HUES64 (cell line): ENCODE results near the gene ACBD5.

Source experiments
- H3K27ac ChIP-seq: 2 replicates; pipeline ENCODE4 v1.7.0; 2013; ENCODE audit warnings: low read depth, low read length, inconsistent platforms
- H3K27me3 ChIP-seq: 2 replicates; pipeline ENCODE4 v1.6.1; 2013; ENCODE audit warnings: mild to moderate bottlenecking, low read length; ENCODE audit not compliant: insufficient read depth
- H3K36me3 ChIP-seq: 2 replicates; pipeline ENCODE4 v1.6.1; 2013; ENCODE audit warnings: mild to moderate bottlenecking, low read length; ENCODE audit not compliant: insufficient read depth
- H3K4me1 ChIP-seq: 2 replicates; pipeline ENCODE4 v1.6.1; 2013; ENCODE audit warnings: mild to moderate bottlenecking, low read length, moderate library complexity; ENCODE audit not compliant: insufficient read depth
- H3K4me3 ChIP-seq: 2 replicates; pipeline ENCODE4 v1.5.1; 2013; ENCODE audit warnings: mild to moderate bottlenecking, low read length, moderate library complexity
- H3K9ac ChIP-seq: 2 replicates; pipeline ENCODE4 v1.6.1; 2013; ENCODE audit warnings: mild to moderate bottlenecking, low read depth, low read length
- H3K9me3 ChIP-seq: 2 replicates; pipeline ENCODE4 v1.6.1; 2013; ENCODE audit warnings: low read depth, low read length; ENCODE audit not compliant: insufficient read depth
- WGBS: fragments of 150-250, 120-280 bp; methylation state at CpG from one replicate; pipeline ENCODE4 v1.1.7; 2013; ENCODE audit warnings: missing lambda C conversion rate; 5-methylcytosine and 5-hydroxymethylcytosine counted together

Gene ACBD5

GRCh38 chr10:27152687-27153086 lies 87.9 kb downstream of the ACBD5 start:
- Histone ChIP-seq H3K27me3 (no peaks in the 10 kb centered on the region), H3K36me3 (peaks cover 25% of the 10 kb centered on the region), H3K4me1 (peaks cover 14% of the 10 kb centered on the region), H3K9ac (peak overlapping the region; percentile 92; the same call in 1 of the 2 replicates), H3K27ac (no peak overlapping the region), H3K4me3 (peak overlapping the region; percentile 92), H3K9me3 (no peaks in the 10 kb centered on the region)

- WGBS: 100% methylated on average over 1 of the region's 1 CpG
- Histone ChIP-seq H3K4me3 (no peak overlapping the region), H3K27me3 (no peaks in the 10 kb centered on the region), H3K9me3 (no peaks in the 10 kb centered on the region), H3K27ac (no peak overlapping the region), H3K36me3 (peaks cover 45% of the 10 kb centered on the region), H3K9ac (no peak overlapping the region), H3K4me1 (peaks cover 18% of the 10 kb centered on the region)
These were observed 90.3 kb downstream of the ACBD5 start for GRCh38 chr10:27150261-27150660.

GRCh38 chr10:27147701-27148100 lies 92.9 kb downstream of the ACBD5 start:
- Histone ChIP-seq H3K27me3 (no peaks in the 10 kb centered on the region), H3K4me3 (no peak overlapping the region), H3K27ac (no peak overlapping the region), H3K9ac (no peak overlapping the region), H3K4me1 (peaks cover 17% of the 10 kb centered on the region), H3K9me3 (no peaks in the 10 kb centered on the region), H3K36me3 (peaks cover 70% of the 10 kb centered on the region)
- 95% methylated on average over 5 of the region's 5 CpGs for WGBS

GRCh38 chr10:27145937-27146336 lies 94.7 kb downstream of the ACBD5 start:
- Histone ChIP-seq H3K27me3 (no peaks in the 10 kb centered on the region), H3K4me1 (peaks cover 9% of the 10 kb centered on the region; the same call in 1 of the 2 replicates), H3K4me3 (no peak overlapping the region), H3K36me3 (peaks cover 84% of the 10 kb centered on the region), H3K9ac (no peak overlapping the region), H3K27ac (peak overlapping the region; percentile 1; the same call in 1 of the 2 replicates), H3K9me3 (no peaks in the 10 kb centered on the region)
